ENCODE measurements around the gene SPARC.
"Not testable (repeated sequence)": the region's sequence is repeated elsewhere in the genome, so short reads cannot be mapped to it uniquely, and the experiment has no call there.

Gene SPARC

GRCh38 chr5:151700820-151701219, 14.1 kb upstream of the SPARC start:
- no peak for DNase-seq (ENCODE audit: low read depth)

GRCh38 chr5:151700296-151700695, 13.6 kb upstream of the SPARC start:
- DNase-seq (ENCODE audit: low read depth), result no peak

- no peak for DNase-seq (ENCODE audit: low read depth)
Observed at GRCh38 chr5:151699071-151699901, 12.6 kb upstream of the SPARC start.

- not testable (repeated sequence) for DNase-seq (ENCODE audit: low read depth)
Observed at GRCh38 chr5:151698081-151698480, 11.4 kb upstream of the SPARC start.

- DNase-seq (ENCODE audit: low read depth), result no peak
Observed at GRCh38 chr5:151697452-151697851, 10.7 kb upstream of the SPARC start.

- no peak for DNase-seq (ENCODE audit: low read depth)
Observed at GRCh38 chr5:151696470-151697061, 9.9 kb upstream of the SPARC start.

GRCh38 chr5:151695464-151695863, 8.7 kb upstream of the SPARC start:
- no peak for DNase-seq (ENCODE audit: low read depth)

GRCh38 chr5:151694035-151694485, 7.3 kb upstream of the SPARC start:
- no peak for DNase-seq (ENCODE audit: low read depth)

- no peak for DNase-seq (ENCODE audit: low read depth)
Observed at GRCh38 chr5:151692312-151692711, 5.6 kb upstream of the SPARC start.

GRCh38 chr5:151691706-151692105, 5.0 kb upstream of the SPARC start:
- no peak for DNase-seq (ENCODE audit: low read depth)

- DNase-seq (ENCODE audit: low read depth), result not testable (repeated sequence)
Observed at GRCh38 chr5:151689591-151689990, 2.9 kb upstream of the SPARC start.

GRCh38 chr5:151688436-151688835, 1.7 kb upstream of the SPARC start:
- DNase-seq (ENCODE audit: low read depth), result no peak

- DNase-seq (ENCODE audit: low read depth), result no peak
Observed at GRCh38 chr5:151685749-151686673, 704 bp downstream of the SPARC start.

- DNase-seq (ENCODE audit: low read depth), result no peak
Observed at GRCh38 chr5:151684690-151685361, 1.9 kb downstream of the SPARC start.

- no peak for DNase-seq (ENCODE audit: low read depth)
Observed at GRCh38 chr5:151683986-151684588, 2.6 kb downstream of the SPARC start.

GRCh38 chr5:151683444-151683843, 3.3 kb downstream of the SPARC start:
- no peak for DNase-seq (ENCODE audit: low read depth)

GRCh38 chr5:151682751-151683331, 3.9 kb downstream of the SPARC start:
- DNase-seq (ENCODE audit: low read depth), result no peak

- DNase-seq (ENCODE audit: low read depth), result no peak
Observed at GRCh38 chr5:151682240-151682639, 4.5 kb downstream of the SPARC start.

GRCh38 chr5:151680944-151681427, 5.7 kb downstream of the SPARC start:
- DNase-seq (ENCODE audit: low read depth), result no peak

- not testable (repeated sequence) for DNase-seq (ENCODE audit: low read depth)
Observed at GRCh38 chr5:151680156-151680505, 6.6 kb downstream of the SPARC start.
